Measurements from ENCODE around the gene LYRM4. TPM values are rescaled to one million over a fixed set of nuclear protein-coding genes. Genes with fewer than 3 reads are reported as not detected.

Gene LYRM4
- total RNA-seq, 6 experiments from 2014 or later = 26.8 to 36.3 (median 30.2) TPM

GRCh38 chr6:5086294-5086890 lies 174.4 kb downstream of the LYRM4 start:
- DNase-seq = no peak
- no peaks in the 10 kb centered on the region for H3K9me3 Mint-ChIP-seq
- no peak for TF ChIP-seq CTCF (IDR thresholded peaks at IDR 0.05)

GRCh38 chr6:5085648-5086293 lies 175.0 kb downstream of the LYRM4 start:
- Mint-ChIP-seq H3K4me1 (ENCODE audit: low read depth) (peaks cover 32% of the 10 kb centered on the region), H3K9me3 (no peaks in the 10 kb centered on the region), H3K27ac (no peak overlapping the region), H3K36me3 (ENCODE audit: low read depth) (no peaks in the 10 kb centered on the region), H3K27me3 (ENCODE audit: insufficient read depth) (peaks cover 2% of the 10 kb centered on the region), H3K4me3 (peak overlapping the region; percentile 71)
- DNase-seq = no peak
- no peak for TF ChIP-seq CTCF (IDR thresholded peaks at IDR 0.05)

More at GRCh38 chr6:5086294-5086890, 174.4 kb downstream of the LYRM4 start:
- Mint-ChIP-seq H3K27ac (no peak overlapping the region), H3K4me1 (ENCODE audit: low read depth) (peaks cover 26% of the 10 kb centered on the region), H3K36me3 (ENCODE audit: low read depth) (no peaks in the 10 kb centered on the region), H3K4me3 (no peak overlapping the region), H3K27me3 (ENCODE audit: insufficient read depth) (peaks cover 2% of the 10 kb centered on the region)

GRCh38 chr6:5084781-5085647 lies 175.7 kb downstream of the LYRM4 start, which contains the start of gene PPP1R3G:
Gene PPP1R3G (plus strand): TSS chr6:5085341. CDS start chr6:5085486, 145 bp downstream.
- peak within 1 kb of the TSS; percentile 87 for H3K4me3 Mint-ChIP-seq
- H3K4me1 Mint-ChIP-seq (ENCODE audit: low read depth) = peaks cover 39% of the 10 kb centered on the region
- DNase-seq = peak; percentile 17
- peak within 1 kb of the TSS; percentile 58; the same call in 1 of the 2 replicates for H3K27ac Mint-ChIP-seq
- H3K36me3 Mint-ChIP-seq (ENCODE audit: low read depth) = no peaks in the 10 kb centered on the region
- TF ChIP-seq CTCF (IDR thresholded peaks at IDR 0.05) = no peak
- H3K27me3 Mint-ChIP-seq (ENCODE audit: insufficient read depth) = peaks cover 2% of the 10 kb centered on the region
- H3K9me3 Mint-ChIP-seq = no peaks in the 10 kb centered on the region

GRCh38 chr6:5084360-5084780 lies 176.4 kb downstream of the LYRM4 start:
- Mint-ChIP-seq H3K36me3 (ENCODE audit: low read depth) (no peaks in the 10 kb centered on the region), H3K4me3 (peak overlapping the region; percentile 87), H3K4me1 (ENCODE audit: low read depth) (peaks cover 44% of the 10 kb centered on the region), H3K9me3 (no peaks in the 10 kb centered on the region), H3K27me3 (ENCODE audit: insufficient read depth) (peaks cover 2% of the 10 kb centered on the region), H3K27ac (peak overlapping the region; percentile 45; the same call in 1 of the 2 replicates)
- no peak for TF ChIP-seq CTCF (IDR thresholded peaks at IDR 0.05)
- DNase-seq = no peak

- H3K9me3 Mint-ChIP-seq = no peaks in the 10 kb centered on the region
- no peak overlapping the region for H3K4me3 Mint-ChIP-seq
- DNase-seq = no peak
- H3K4me1 Mint-ChIP-seq (ENCODE audit: low read depth) = peaks cover 44% of the 10 kb centered on the region
- no peak for TF ChIP-seq CTCF (IDR thresholded peaks at IDR 0.05)
- peak overlapping the region; percentile 12; the same call in 1 of the 2 replicates for H3K27ac Mint-ChIP-seq
- peaks cover 2% of the 10 kb centered on the region for H3K27me3 Mint-ChIP-seq (ENCODE audit: insufficient read depth)
- H3K36me3 Mint-ChIP-seq (ENCODE audit: low read depth) = no peaks in the 10 kb centered on the region
Observed at GRCh38 chr6:5083813-5084359, 176.9 kb downstream of the LYRM4 start.
